CD14-positive monocyte (primary cell): ENCODE data around the gene LHB. TPM values are rescaled to one million over a fixed set of nuclear protein-coding genes. Genes with fewer than 3 reads are reported as not detected.

Source experiments
- DNase-seq, 3 donors: peaks; one replicate each; pipeline ENCODE4 v3.0.0-alpha.2; 2011 to 2022
- H2AFZ ChIP-seq: 2 replicates; pipeline ENCODE4 v1.6.0; 2012; ENCODE audit warnings: mild to moderate bottlenecking, low read depth, low read length, inconsistent platforms; ENCODE audit not compliant: insufficient read depth, poor library complexity, severe bottlenecking
- H3K27ac ChIP-seq, 2 donors: 1 replicate in 1 of 2; 2 replicates in 1 of 2; pipeline ENCODE4 v1.5.1; 2012 to 2013; ENCODE audit warnings: low read length in 2 of 2, control low read depth in 1 of 2, inconsistent platforms in 1 of 2, low read depth in 1 of 2, mild to moderate bottlenecking in 1 of 2
- H3K27me3 ChIP-seq, 2 donors: one replicate each; pipeline versions ENCODE4 v1.6.0 to v1.6.1; 2011 to 2013; ENCODE audit warnings: low read length in 2 of 2; ENCODE audit not compliant: control insufficient read depth in 2 of 2, insufficient read depth in 2 of 2
- H3K36me3 ChIP-seq, 2 donors: replicated peaks in 1 of 2; 1 replicate in 1 of 2; 2 replicates in 1 of 2; pipeline versions ENCODE4 v1.5.1 to v1.6.1; 2012 to 2013; ENCODE audit warnings: low read length in 2 of 2, control low read depth in 1 of 2, inconsistent platforms in 1 of 2, mild to moderate bottlenecking in 1 of 2; ENCODE audit not compliant: insufficient read depth in 2 of 2, control insufficient read depth in 1 of 2
- H3K4me1 ChIP-seq, 2 donors: 1 replicate in 1 of 2; 2 replicates in 1 of 2; pipeline versions ENCODE4 v1.5.1 to v1.6.1; 2012 to 2013; ENCODE audit warnings: low read length in 2 of 2, control low read depth in 1 of 2, inconsistent platforms in 1 of 2, mild to moderate bottlenecking in 1 of 2, moderate library complexity in 1 of 2; ENCODE audit not compliant: insufficient read depth in 2 of 2, control insufficient read depth in 1 of 2
- H3K4me2 ChIP-seq: replicated peaks from 2 replicates; pipeline ENCODE3; 2012; ENCODE audit warnings: low read length, moderate library complexity, mild to moderate bottlenecking; ENCODE audit not compliant: poor library complexity, severe bottlenecking; ENCODE audit errors: extremely low read depth
- H3K4me3 ChIP-seq, 3 experiments: fragments of 200-600 bp in 1 of 3; sonication (generic) in 1 of 3; replicated peaks in 1 of 3; 1 replicate in 2 of 3; 2 replicates in 1 of 3; pipeline ENCODE4 v1.5.1; 2011 to 2013; ENCODE audit warnings: low read length in 3 of 3, mild to moderate bottlenecking in 3 of 3, control low read depth in 2 of 3, low read depth in 2 of 3, inconsistent platforms in 1 of 3, moderate library complexity in 1 of 3
- H3K79me2 ChIP-seq: 2 replicates; pipeline ENCODE4 v1.6.0; 2012; ENCODE audit warnings: mild to moderate bottlenecking, control low read depth, inconsistent platforms, low read length, moderate library complexity; ENCODE audit not compliant: insufficient read depth
- H3K9ac ChIP-seq: 2 replicates; pipeline ENCODE4 v1.6.0; 2017; ENCODE audit warnings: low read length, mild to moderate bottlenecking; ENCODE audit not compliant: insufficient read depth, poor library complexity, severe bottlenecking
- H3K9me3 ChIP-seq, 2 donors: replicated peaks in 1 of 2; 1 replicate in 1 of 2; 2 replicates in 1 of 2; pipeline versions ENCODE4 v1.5.1 to v1.6.1; 2012 to 2013; ENCODE audit warnings: low read length in 2 of 2, control low read depth in 1 of 2; ENCODE audit not compliant: control insufficient read depth in 1 of 2, insufficient read depth in 1 of 2
- H4K20me1 ChIP-seq: 2 replicates; pipeline ENCODE4 v1.6.0; 2012; ENCODE audit warnings: mild to moderate bottlenecking, low read length, control low read depth, moderate library complexity; ENCODE audit not compliant: insufficient read depth
- H3K27ac Mint-ChIP-seq, 7 donors: one replicate each; pipeline ENCODE4 v1.8.0; 2020; ENCODE audit warnings: mild to moderate bottlenecking in 7 of 7, mixed read lengths in 7 of 7, moderate library complexity in 6 of 7, inconsistent platforms in 2 of 7
- H3K27me3 Mint-ChIP-seq, 3 donors: one replicate each; pipeline ENCODE4 v1.8.0; 2021 to 2022; ENCODE audit warnings: low read depth in 3 of 3, mild to moderate bottlenecking in 3 of 3, mixed read lengths in 3 of 3, moderate library complexity in 3 of 3, inconsistent platforms in 1 of 3
- H3K36me3 Mint-ChIP-seq, 2 donors: one replicate each; pipeline ENCODE4 v1.8.0; 2020; ENCODE audit warnings: mixed read lengths in 2 of 2, inconsistent platforms in 1 of 2, mild to moderate bottlenecking in 1 of 2
- H3K4me1 Mint-ChIP-seq: one replicate; pipeline ENCODE4 v1.8.0; 2020; ENCODE audit warnings: mild to moderate bottlenecking, mixed read lengths
- H3K4me3 Mint-ChIP-seq, 2 donors: one replicate each; pipeline ENCODE4 v1.8.0; 2020; ENCODE audit warnings: mild to moderate bottlenecking in 2 of 2, mixed read lengths in 2 of 2, moderate library complexity in 1 of 2
- H3K9me3 Mint-ChIP-seq, 7 donors: one replicate each; pipeline ENCODE4 v1.8.0; 2020 to 2022; ENCODE audit warnings: mixed read lengths in 7 of 7, mild to moderate bottlenecking in 6 of 7, moderate library complexity in 6 of 7, inconsistent platforms in 2 of 7
- CTCF ChIP-seq: fragments of 200-600 bp; IDR thresholded peaks from one replicate; pipeline ENCODE4 v1.8.0; 2022; ENCODE audit warnings: antibody characterized with exemption, mild to moderate bottlenecking
- WGBS: methylation state at CpG from one replicate; pipeline ENCODE4 v1.1.5; 2013; ENCODE audit warnings: missing lambda C conversion rate; ENCODE audit not compliant: insufficient coverage; 5-methylcytosine and 5-hydroxymethylcytosine counted together
- intact Hi-C, 2 donors: fragments of 100-400 bp; cut with micrococcal nuclease; formaldehyde crosslinking; loops; one replicate each; pipeline versions ENCODE4 v1.15.0 to v1.15.1; 2023
- polyA plus RNA-seq, 3 donors: library from polyadenylated mRNA; depleted of rRNA in 1 of 3; unstranded in 2 of 3; stranded (reverse) in 1 of 3; fragments of 300-500 nt in 2 of 3; fragments of >200 nt in 1 of 3; fragmentation: Illumina TruSeq in 2 of 3; gene quantifications; 1 replicate in 2 of 3; 2 replicates in 1 of 3; pipeline ENCODE4 v1.2.3, GENCODE V29; 2012 to 2021

The LHB gene
- polyA plus RNA-seq, 3 donors = 0.48 TPM; not detected in 2

- no peaks in the 10 kb centered on the region for H3K79me2 ChIP-seq
- no peak overlapping the region for H2AFZ ChIP-seq
- intact Hi-C loops = no loop called here
- Mint-ChIP-seq H3K36me3 (peaks cover 46 to 78% of the 10 kb centered on the region in 2 donors), H3K9me3 (peaks cover 0 to 2% (median 0%) of the 10 kb centered on the region in 7 donors), H3K27me3 (peaks cover 0 to 1% (median 0%) of the 10 kb centered on the region in 3 donors), H3K4me3 (no peak overlapping the region), H3K4me1 (no peaks in the 10 kb centered on the region), H3K27ac (peak overlapping the region in 2 of 7 donors; percentile 50 to 57)
- H3K4me1 ChIP-seq = no peaks in the 10 kb centered on the region
- no peak overlapping the region for H3K9ac ChIP-seq
- no peaks in the 10 kb centered on the region for H4K20me1 ChIP-seq
- no peak for TF ChIP-seq CTCF
- no peaks in the 10 kb centered on the region for H3K27me3 ChIP-seq
- WGBS = no CpG with 5 or more reads among the region's 2 CpGs
- peaks cover 48 to 69% of the 10 kb centered on the region in 2 donors for H3K36me3 ChIP-seq
- no peak for DNase-seq
- peaks cover 0 to 3% of the 10 kb centered on the region in 2 donors for H3K9me3 ChIP-seq
- H3K4me2 ChIP-seq = no peak overlapping the region
- no peak overlapping the region for H3K27ac ChIP-seq
- H3K4me3 ChIP-seq = no peak overlapping the region
Observed at GRCh38 chr19:48977061-48977460, 39.8 kb downstream of the LHB start.

- H3K4me3 ChIP-seq = no peak overlapping the region
- Mint-ChIP-seq H3K27me3 (no peaks in the 10 kb centered on the region), H3K4me3 (no peak overlapping the region), H3K27ac (peak overlapping the region in 3 of 7 donors; percentile 15 to 55 (median 31)), H3K9me3 (peaks cover 0 to 2% (median 0%) of the 10 kb centered on the region in 7 donors), H3K36me3 (peaks cover 37 to 74% of the 10 kb centered on the region in 2 donors), H3K4me1 (no peaks in the 10 kb centered on the region)
- peak; percentile 11 for TF ChIP-seq CTCF
- no peak overlapping the region for H2AFZ ChIP-seq
- WGBS = 96% methylated on average over 2 of the region's 13 CpGs
- H3K4me1 ChIP-seq = peaks cover 0 to under 1% of the 10 kb centered on the region in 2 donors
- intact Hi-C loops = no loop called here
- H3K27me3 ChIP-seq = no peaks in the 10 kb centered on the region
- H3K9ac ChIP-seq = no peak overlapping the region
- no peak overlapping the region for H3K4me2 ChIP-seq
- H3K9me3 ChIP-seq = peaks cover 0 to 3% of the 10 kb centered on the region in 2 donors
- DNase-seq = peak in 1 of 3 donors; percentile 19
- no peaks in the 10 kb centered on the region for H3K79me2 ChIP-seq
- H3K36me3 ChIP-seq = peaks cover 40 to 67% of the 10 kb centered on the region in 2 donors
- no peaks in the 10 kb centered on the region for H4K20me1 ChIP-seq
- H3K27ac ChIP-seq = no peak overlapping the region
Observed at GRCh38 chr19:48975947-48976847, 40.7 kb downstream of the LHB start.
